PFSK-1 (cell line): Measurements from ENCODE around the gene ENTPD3.

Source experiments
- POLR2AphosphoS5 ChIP-seq: IDR thresholded peaks from 2 replicates; pipeline ENCODE4 v1.6.1; 2012; ENCODE audit warnings: low read depth, mild to moderate bottlenecking, control low read depth, low read length, moderate library complexity
- SIN3A ChIP-seq: IDR thresholded peaks from 2 replicates; pipeline ENCODE4 v1.6.1; 2012; ENCODE audit warnings: mild to moderate bottlenecking, low read length, moderate library complexity, borderline replicate concordance; ENCODE audit not compliant: insufficient read depth
- TF ChIP-seq, protein P1 (sequence below), 2 experiments: IDR thresholded peaks; 2 replicates each; pipeline versions ENCODE4 v1.6.1 to v1.8.0; 2011 to 2012; ENCODE audit warnings: low read depth in 2 of 2, low read length in 2 of 2, control low read depth in 1 of 2, inconsistent platforms in 1 of 2, mild to moderate bottlenecking in 1 of 2, moderate library complexity in 1 of 2; ENCODE audit not compliant: insufficient read depth in 1 of 2

GRCh38 chr3:40358454-40358853 lies 28.5 kb upstream of the ENTPD3 start:
- TF ChIP-seq SIN3A: no peak
- TF ChIP-seq, protein P1, sequence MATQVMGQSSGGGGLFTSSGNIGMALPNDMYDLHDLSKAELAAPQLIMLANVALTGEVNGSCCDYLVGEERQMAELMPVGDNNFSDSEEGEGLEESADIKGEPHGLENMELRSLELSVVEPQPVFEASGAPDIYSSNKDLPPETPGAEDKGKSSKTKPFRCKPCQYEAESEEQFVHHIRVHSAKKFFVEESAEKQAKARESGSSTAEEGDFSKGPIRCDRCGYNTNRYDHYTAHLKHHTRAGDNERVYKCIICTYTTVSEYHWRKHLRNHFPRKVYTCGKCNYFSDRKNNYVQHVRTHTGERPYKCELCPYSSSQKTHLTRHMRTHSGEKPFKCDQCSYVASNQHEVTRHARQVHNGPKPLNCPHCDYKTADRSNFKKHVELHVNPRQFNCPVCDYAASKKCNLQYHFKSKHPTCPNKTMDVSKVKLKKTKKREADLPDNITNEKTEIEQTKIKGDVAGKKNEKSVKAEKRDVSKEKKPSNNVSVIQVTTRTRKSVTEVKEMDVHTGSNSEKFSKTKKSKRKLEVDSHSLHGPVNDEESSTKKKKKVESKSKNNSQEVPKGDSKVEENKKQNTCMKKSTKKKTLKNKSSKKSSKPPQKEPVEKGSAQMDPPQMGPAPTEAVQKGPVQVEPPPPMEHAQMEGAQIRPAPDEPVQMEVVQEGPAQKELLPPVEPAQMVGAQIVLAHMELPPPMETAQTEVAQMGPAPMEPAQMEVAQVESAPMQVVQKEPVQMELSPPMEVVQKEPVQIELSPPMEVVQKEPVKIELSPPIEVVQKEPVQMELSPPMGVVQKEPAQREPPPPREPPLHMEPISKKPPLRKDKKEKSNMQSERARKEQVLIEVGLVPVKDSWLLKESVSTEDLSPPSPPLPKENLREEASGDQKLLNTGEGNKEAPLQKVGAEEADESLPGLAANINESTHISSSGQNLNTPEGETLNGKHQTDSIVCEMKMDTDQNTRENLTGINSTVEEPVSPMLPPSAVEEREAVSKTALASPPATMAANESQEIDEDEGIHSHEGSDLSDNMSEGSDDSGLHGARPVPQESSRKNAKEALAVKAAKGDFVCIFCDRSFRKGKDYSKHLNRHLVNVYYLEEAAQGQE (IDR thresholded peaks at IDR 0.05; ENCODE audit: insufficient read depth in 1 of 2, low read depth in 2 of 2, low read length in 2 of 2): no peak
- no peak for TF ChIP-seq POLR2AphosphoS5
